Measurements from ENCODE around the gene GPR151. TPM values are rescaled to one million over a fixed set of nuclear protein-coding genes. Genes with fewer than 3 reads are reported as not detected.

GPR151 gene
- total RNA-seq, 1 donor from 2014 or later, result not detected

- peaks cover 54 to 62% of the 10 kb centered on the region in 2 donors for H3K36me3 ChIP-seq
- intact Hi-C loops (cut with DNase I), result no loop called here
Measured at GRCh38 chr5:146507428-146507827, 8.6 kb downstream of the GPR151 start.

DNA sequence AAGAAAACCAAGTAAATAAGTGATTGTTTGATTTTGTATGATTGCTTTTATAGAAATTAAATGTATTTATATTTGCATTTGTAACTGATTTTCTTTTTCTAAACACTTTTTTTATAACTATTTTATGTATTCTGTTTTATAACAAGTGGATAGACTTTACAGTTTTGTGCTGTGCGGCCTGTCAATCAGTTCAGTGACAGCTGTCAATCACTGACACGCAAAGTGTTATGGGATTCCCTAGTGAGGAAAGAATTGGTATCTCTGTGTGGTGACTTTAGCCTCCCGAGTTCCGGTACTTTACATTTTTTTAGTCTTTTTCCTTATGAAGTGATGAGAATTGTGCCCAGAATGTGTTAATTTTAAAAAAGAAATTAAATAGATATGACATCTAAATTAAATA is 16.3 kb downstream of the GPR151 start:
- no peak for DNase-seq (ENCODE audit: low spot score in 2 of 2)
- TF ChIP-seq, protein P1, sequence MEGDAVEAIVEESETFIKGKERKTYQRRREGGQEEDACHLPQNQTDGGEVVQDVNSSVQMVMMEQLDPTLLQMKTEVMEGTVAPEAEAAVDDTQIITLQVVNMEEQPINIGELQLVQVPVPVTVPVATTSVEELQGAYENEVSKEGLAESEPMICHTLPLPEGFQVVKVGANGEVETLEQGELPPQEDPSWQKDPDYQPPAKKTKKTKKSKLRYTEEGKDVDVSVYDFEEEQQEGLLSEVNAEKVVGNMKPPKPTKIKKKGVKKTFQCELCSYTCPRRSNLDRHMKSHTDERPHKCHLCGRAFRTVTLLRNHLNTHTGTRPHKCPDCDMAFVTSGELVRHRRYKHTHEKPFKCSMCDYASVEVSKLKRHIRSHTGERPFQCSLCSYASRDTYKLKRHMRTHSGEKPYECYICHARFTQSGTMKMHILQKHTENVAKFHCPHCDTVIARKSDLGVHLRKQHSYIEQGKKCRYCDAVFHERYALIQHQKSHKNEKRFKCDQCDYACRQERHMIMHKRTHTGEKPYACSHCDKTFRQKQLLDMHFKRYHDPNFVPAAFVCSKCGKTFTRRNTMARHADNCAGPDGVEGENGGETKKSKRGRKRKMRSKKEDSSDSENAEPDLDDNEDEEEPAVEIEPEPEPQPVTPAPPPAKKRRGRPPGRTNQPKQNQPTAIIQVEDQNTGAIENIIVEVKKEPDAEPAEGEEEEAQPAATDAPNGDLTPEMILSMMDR (IDR thresholded peaks at IDR 0.05), result no peak
- no peaks in the 10 kb centered on the region for H3K9me3 ChIP-seq
- no peaks in the 10 kb centered on the region for H3K27me3 ChIP-seq
- intact Hi-C loops (cut with DNase I), result no loop called here
- H3K4me1 ChIP-seq, result no peaks in the 10 kb centered on the region
- H3K4me3 ChIP-seq, result no peak overlapping the region
- no peak overlapping the region for H3K27ac ChIP-seq
- peaks cover 12 to 14% of the 10 kb centered on the region in 2 donors for H3K36me3 ChIP-seq

More at GRCh38 chr5:146507428-146507827, 8.6 kb downstream of the GPR151 start:
- TF ChIP-seq, protein P1 (IDR thresholded peaks at IDR 0.05), result no peak
- Histone ChIP-seq H3K27me3 (no peaks in the 10 kb centered on the region), H3K4me1 (no peaks in the 10 kb centered on the region), H3K27ac (no peak overlapping the region), H3K4me3 (no peak overlapping the region), H3K9me3 (no peaks in the 10 kb centered on the region)
- no peak for DNase-seq (ENCODE audit: low spot score in 2 of 2)

DNA sequence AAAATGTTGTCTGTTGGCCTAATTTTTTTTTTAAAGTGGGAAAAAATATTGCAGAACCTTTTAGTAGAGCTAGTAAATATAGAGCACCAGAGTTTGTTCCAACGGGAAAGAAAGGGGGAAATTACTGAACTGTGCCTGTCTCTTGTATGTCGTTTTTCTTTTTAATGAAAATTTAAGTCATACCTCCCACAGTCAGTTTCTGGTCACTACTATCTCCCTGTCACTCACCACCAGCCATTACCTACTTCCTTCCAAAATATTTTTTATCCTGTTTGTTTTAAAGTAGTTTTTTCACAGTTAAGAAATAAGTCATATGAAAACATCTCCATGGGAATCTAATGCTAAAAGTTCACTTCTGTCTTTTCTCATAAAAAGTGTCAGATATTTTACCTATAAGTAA is 21.3 kb downstream of the GPR151 start:
- H3K4me3 ChIP-seq, result no peak overlapping the region
- intact Hi-C loops (cut with DNase I), result no loop called here
- H3K27me3 ChIP-seq, result no peaks in the 10 kb centered on the region
- no peak for DNase-seq (ENCODE audit: low spot score in 2 of 2)
- H3K4me1 ChIP-seq, result no peaks in the 10 kb centered on the region
- H3K36me3 ChIP-seq, result peaks cover 0 to 8% of the 10 kb centered on the region in 2 donors
- H3K27ac ChIP-seq, result no peak overlapping the region
- TF ChIP-seq, protein P1 (IDR thresholded peaks at IDR 0.05), result no peak
- no peaks in the 10 kb centered on the region for H3K9me3 ChIP-seq

GRCh38 chr5:146490089-146490843 is 25.7 kb downstream of the GPR151 start:
- no peaks in the 10 kb centered on the region for H3K27me3 ChIP-seq
- no peaks in the 10 kb centered on the region for H3K9me3 ChIP-seq
- intact Hi-C loops (cut with DNase I), result no loop called here
- no peak overlapping the region for H3K4me3 ChIP-seq
- DNase-seq (ENCODE audit: low spot score in 2 of 2), result no peak
- TF ChIP-seq, protein P1 (IDR thresholded peaks at IDR 0.05), result no peak
- H3K36me3 ChIP-seq, result peaks cover 0 to 11% of the 10 kb centered on the region in 2 donors
- no peaks in the 10 kb centered on the region for H3K4me1 ChIP-seq
- H3K27ac ChIP-seq, result peak overlapping the region in 1 of 2 donors; percentile 45

GRCh38 chr5:146484714-146485391 is 31.1 kb downstream of the GPR151 start:
- peaks cover 10 to 52% of the 10 kb centered on the region in 2 donors for H3K36me3 ChIP-seq
- TF ChIP-seq, protein P1 (IDR thresholded peaks at IDR 0.05), result no peak
- H3K27me3 ChIP-seq, result no peaks in the 10 kb centered on the region
- no peak overlapping the region for H3K4me3 ChIP-seq
- no peaks in the 10 kb centered on the region for H3K4me1 ChIP-seq
- H3K27ac ChIP-seq, result no peak overlapping the region
- no peaks in the 10 kb centered on the region for H3K9me3 ChIP-seq
- DNase-seq (ENCODE audit: low spot score in 2 of 2), result no peak
- intact Hi-C loops (cut with DNase I), result no loop called here
